Endodermal cell (in vitro differentiated cells): ENCODE results near the gene PFAS. TPM values are rescaled to one million over a fixed set of nuclear protein-coding genes. Genes with fewer than 3 reads are reported as not detected.

Source experiments
- DNase-seq: peaks from one replicate; pipeline ENCODE4 v3.0.0-alpha.2; 2017
- H3K27ac ChIP-seq: 2 replicates; pipeline ENCODE4 v1.5.1; 2013; ENCODE audit warnings: mild to moderate bottlenecking, low read depth, low read length, moderate library complexity
- H3K27me3 ChIP-seq: 2 replicates; pipeline ENCODE4 v1.6.1; 2013; ENCODE audit warnings: mild to moderate bottlenecking, low read length, moderate library complexity; ENCODE audit not compliant: insufficient read depth, control insufficient read depth, poor library complexity, severe bottlenecking
- H3K36me3 ChIP-seq: 2 replicates; pipeline ENCODE4 v1.7.0; 2013; ENCODE audit warnings: mild to moderate bottlenecking, low read length, moderate library complexity; ENCODE audit not compliant: control insufficient read depth, insufficient read depth
- H3K4me1 ChIP-seq: one replicate; pipeline ENCODE4 v1.7.0; 2013; ENCODE audit warnings: low read length; ENCODE audit not compliant: control insufficient read depth, insufficient read depth
- H3K4me3 ChIP-seq: 2 replicates; pipeline ENCODE4 v1.5.1; 2013; ENCODE audit warnings: mild to moderate bottlenecking, low read length, moderate library complexity
- H3K9ac ChIP-seq: 2 replicates; pipeline ENCODE4 v1.6.1; 2013; ENCODE audit warnings: mild to moderate bottlenecking, low read length, moderate library complexity; ENCODE audit not compliant: poor library complexity, severe bottlenecking; ENCODE audit errors: extremely low read depth
- H3K9me3 ChIP-seq: 2 replicates; pipeline ENCODE4 v1.6.1; 2013; ENCODE audit warnings: mild to moderate bottlenecking, low read length, moderate library complexity; ENCODE audit not compliant: control insufficient read depth
- H3K27ac Mint-ChIP-seq: 2 replicates; pipeline ENCODE4 v1.8.0; 2020; ENCODE audit warnings: mixed read lengths
- H3K27me3 Mint-ChIP-seq: 2 replicates; pipeline ENCODE4 v1.8.0; 2021; ENCODE audit warnings: mild to moderate bottlenecking, mixed read lengths; ENCODE audit not compliant: insufficient read depth
- H3K36me3 Mint-ChIP-seq: 2 replicates; pipeline ENCODE4 v1.8.0; 2020; ENCODE audit warnings: low read depth, mixed read lengths
- H3K4me1 Mint-ChIP-seq: 2 replicates; pipeline ENCODE4 v1.8.0; 2020; ENCODE audit warnings: mixed read lengths
- H3K4me3 Mint-ChIP-seq: 2 replicates; pipeline ENCODE4 v1.8.0; 2020; ENCODE audit warnings: mild to moderate bottlenecking, moderate library complexity, mixed read lengths
- H3K9me3 Mint-ChIP-seq: 2 replicates; pipeline ENCODE4 v1.8.0; 2020; ENCODE audit warnings: mild to moderate bottlenecking, mixed read lengths
- WGBS, 2 experiments: methylation state at CpG; one replicate each; pipeline versions ENCODE4 v1.1.5 to v1.1.7; 2013; ENCODE audit warnings: missing lambda C conversion rate in 2 of 2, mixed read lengths in 1 of 2; ENCODE audit not compliant: insufficient coverage in 1 of 2, insufficient read length in 1 of 2; 5-methylcytosine and 5-hydroxymethylcytosine counted together
- total RNA-seq, 2 donors: library from RNA; stranded (reverse); fragmentation: NEBNext Ultra II Directional in 1 of 2; extraction: Animal tissue kit (Norgen Biotek cat#: 25700) in 1 of 2; gene quantifications; 2 replicates in 1 of 2; 3 replicates in 1 of 2; pipeline ENCODE4 v1.2.1, GENCODE V29; 2021
- TF ChIP-seq, protein P1 (sequence below): fragments of 200-600 bp; sonication (generic); conservative IDR thresholded peaks from 2 replicates; pipeline ENCODE4 v1.5.0; 2021; ENCODE audit warnings: antibody characterized with exemption, mild to moderate bottlenecking

PFAS gene
- total RNA-seq, 2 donors from 2014 or later = 119 to 158 TPM

DNA sequence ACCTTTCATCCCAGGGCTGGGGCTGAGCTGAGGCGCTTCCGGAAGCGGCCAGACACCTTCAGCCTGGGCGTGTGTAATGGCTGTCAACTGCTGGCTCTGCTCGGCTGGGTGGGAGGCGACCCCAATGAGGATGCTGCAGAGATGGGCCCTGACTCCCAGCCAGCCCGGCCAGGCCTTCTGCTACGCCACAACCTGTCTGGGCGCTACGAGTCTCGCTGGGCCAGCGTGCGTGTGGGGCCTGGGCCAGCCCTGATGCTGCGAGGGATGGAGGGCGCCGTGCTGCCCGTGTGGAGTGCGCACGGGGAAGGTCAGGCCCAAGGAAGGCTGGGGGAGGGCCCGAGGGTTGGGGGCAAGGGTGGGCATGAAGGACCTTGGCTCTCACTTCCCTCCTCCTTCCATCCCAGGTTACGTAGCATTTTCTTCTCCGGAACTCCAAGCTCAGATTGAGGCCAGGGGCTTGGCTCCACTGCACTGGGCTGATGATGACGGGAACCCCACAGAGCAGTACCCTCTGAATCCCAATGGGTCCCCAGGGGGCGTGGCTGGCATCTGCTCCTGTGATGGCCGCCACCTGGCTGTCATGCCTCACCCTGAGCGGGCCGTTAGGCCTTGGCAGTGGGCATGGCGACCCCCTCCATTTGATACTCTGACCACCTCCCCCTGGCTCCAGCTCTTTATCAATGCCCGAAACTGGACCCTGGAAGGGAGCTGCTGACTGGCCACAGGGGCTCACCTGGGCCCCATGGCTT lies 19.6 kb downstream of the PFAS start:
- Histone ChIP-seq H3K27me3 (no peaks in the 10 kb centered on the region), H3K9ac (no peak overlapping the region), H3K4me3 (no peak overlapping the region), H3K36me3 (peaks cover 49% of the 10 kb centered on the region), H3K27ac (no peak overlapping the region), H3K4me1 (no peaks in the 10 kb centered on the region), H3K9me3 (no peaks in the 10 kb centered on the region)
- TF ChIP-seq, protein P1, sequence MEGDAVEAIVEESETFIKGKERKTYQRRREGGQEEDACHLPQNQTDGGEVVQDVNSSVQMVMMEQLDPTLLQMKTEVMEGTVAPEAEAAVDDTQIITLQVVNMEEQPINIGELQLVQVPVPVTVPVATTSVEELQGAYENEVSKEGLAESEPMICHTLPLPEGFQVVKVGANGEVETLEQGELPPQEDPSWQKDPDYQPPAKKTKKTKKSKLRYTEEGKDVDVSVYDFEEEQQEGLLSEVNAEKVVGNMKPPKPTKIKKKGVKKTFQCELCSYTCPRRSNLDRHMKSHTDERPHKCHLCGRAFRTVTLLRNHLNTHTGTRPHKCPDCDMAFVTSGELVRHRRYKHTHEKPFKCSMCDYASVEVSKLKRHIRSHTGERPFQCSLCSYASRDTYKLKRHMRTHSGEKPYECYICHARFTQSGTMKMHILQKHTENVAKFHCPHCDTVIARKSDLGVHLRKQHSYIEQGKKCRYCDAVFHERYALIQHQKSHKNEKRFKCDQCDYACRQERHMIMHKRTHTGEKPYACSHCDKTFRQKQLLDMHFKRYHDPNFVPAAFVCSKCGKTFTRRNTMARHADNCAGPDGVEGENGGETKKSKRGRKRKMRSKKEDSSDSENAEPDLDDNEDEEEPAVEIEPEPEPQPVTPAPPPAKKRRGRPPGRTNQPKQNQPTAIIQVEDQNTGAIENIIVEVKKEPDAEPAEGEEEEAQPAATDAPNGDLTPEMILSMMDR = no peak
- peak; percentile 50 for DNase-seq
- H3K27me3 Mint-ChIP-seq = no peaks in the 10 kb centered on the region
- H3K4me1 Mint-ChIP-seq = no peaks in the 10 kb centered on the region
- WGBS, 2 experiments = 94 to 96% methylated on average over 11 to 29 of the region's 29 CpGs
- no peak overlapping the region for H3K4me3 Mint-ChIP-seq
- no peak overlapping the region for H3K27ac Mint-ChIP-seq
- peaks cover 68% of the 10 kb centered on the region for H3K36me3 Mint-ChIP-seq
- H3K9me3 Mint-ChIP-seq = no peaks in the 10 kb centered on the region

DNA sequence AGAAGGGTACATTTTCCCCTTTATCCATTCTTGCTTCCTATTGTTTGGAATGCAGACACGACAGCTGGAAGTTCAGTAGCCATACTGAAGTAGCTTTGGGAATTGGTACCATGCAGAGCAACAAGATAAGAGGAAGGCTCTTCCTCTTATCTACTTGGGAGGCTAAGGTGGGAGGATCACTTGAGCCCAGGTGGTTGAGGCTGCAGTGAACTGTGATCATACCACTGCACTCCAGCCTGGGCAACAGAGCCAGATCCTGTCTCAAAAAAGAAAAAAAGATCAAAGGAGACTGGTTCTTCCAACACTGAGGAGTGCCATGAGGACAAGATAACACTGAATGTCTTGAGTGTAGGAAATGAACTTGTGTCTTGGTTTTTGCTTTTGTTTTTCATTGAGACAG lies 23.3 kb downstream of the PFAS start:
- H3K9ac ChIP-seq = no peak overlapping the region
- H3K27ac Mint-ChIP-seq = no peak overlapping the region

DNA sequence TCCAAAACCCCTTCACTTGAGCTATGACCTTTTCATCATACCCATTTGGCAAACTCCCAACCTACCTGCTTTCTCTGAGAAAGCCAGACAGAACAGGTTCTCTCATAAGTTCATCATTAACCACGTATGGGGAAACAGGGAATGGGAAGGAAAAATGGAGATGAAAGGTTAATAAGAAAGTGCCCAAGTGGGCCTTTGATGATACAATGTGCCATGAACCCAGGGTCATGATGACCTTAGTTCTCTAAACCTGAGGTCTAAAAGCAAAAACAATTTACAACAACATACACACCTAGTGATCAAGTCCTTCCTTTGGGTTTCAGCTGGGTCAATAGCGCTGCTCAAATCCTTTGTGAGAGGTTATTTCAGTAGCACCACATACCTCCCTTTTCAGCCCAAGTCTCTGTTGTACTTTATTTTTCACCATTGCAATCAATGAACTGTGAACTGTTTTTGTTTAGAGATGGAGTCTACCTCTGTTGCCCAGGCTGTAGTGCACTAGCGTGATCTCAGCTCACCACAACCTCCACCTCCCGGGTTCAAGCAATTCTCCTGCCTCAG lies 24.9 kb downstream of the PFAS start:
- H3K27me3 Mint-ChIP-seq = no peaks in the 10 kb centered on the region

More for the DNA sequence above, 23.3 kb downstream of the PFAS start:
- no peak for DNase-seq
- Histone ChIP-seq H3K36me3 (peaks cover 25% of the 10 kb centered on the region), H3K4me1 (no peaks in the 10 kb centered on the region), H3K4me3 (no peak overlapping the region), H3K27me3 (no peaks in the 10 kb centered on the region), H3K27ac (no peak overlapping the region), H3K9me3 (no peaks in the 10 kb centered on the region)
- TF ChIP-seq, protein P1 = no peak
- 92% methylated on average over 1 of the region's 1 CpG; no CpG with 5 or more reads in 1 of the 2 experiments for WGBS, 2 experiments
- Mint-ChIP-seq H3K4me1 (no peaks in the 10 kb centered on the region), H3K4me3 (no peak overlapping the region), H3K27me3 (no peaks in the 10 kb centered on the region), H3K36me3 (peaks cover 46% of the 10 kb centered on the region), H3K9me3 (no peaks in the 10 kb centered on the region)

More for the DNA sequence above, 24.9 kb downstream of the PFAS start:
- Mint-ChIP-seq H3K4me3 (no peak overlapping the region), H3K4me1 (no peaks in the 10 kb centered on the region), H3K27ac (no peak overlapping the region), H3K9me3 (no peaks in the 10 kb centered on the region), H3K36me3 (peaks cover 42% of the 10 kb centered on the region)
- WGBS, 2 experiments = 93 to 99% methylated on average over 3 to 4 of the region's 4 CpGs
- no peak overlapping the region for H3K9ac ChIP-seq
- no peak overlapping the region for H3K4me3 ChIP-seq
- DNase-seq = no peak
- H3K4me1 ChIP-seq = no peaks in the 10 kb centered on the region
- H3K9me3 ChIP-seq = no peaks in the 10 kb centered on the region
- H3K27ac ChIP-seq = no peak overlapping the region
- TF ChIP-seq, protein P1 = no peak
- H3K27me3 ChIP-seq = no peaks in the 10 kb centered on the region
- peaks cover 20% of the 10 kb centered on the region for H3K36me3 ChIP-seq
